Lung (tissue), 12 donors: ENCODE results near the gene ST6GALNAC3. TPM values are rescaled to one million over a fixed set of nuclear protein-coding genes. Genes with fewer than 3 reads are reported as not detected.

Experiments used
- ATAC-seq: fragments of 200-7000 bp; cut with Tn5 transposase; one replicate; pipeline ENCODE4 v1.9.1; 2020; ENCODE audit warnings: moderate number of reproducible peaks; ENCODE audit not compliant: insufficient read depth, low FRiP score
- DNase-seq, 3 donors: peaks; one replicate each; pipeline ENCODE4 v3.0.0-alpha.2; 2013 to 2017
- H3K27ac ChIP-seq, 2 donors: one replicate each; pipeline ENCODE4 v1.5.1; 2013; ENCODE audit warnings: mild to moderate bottlenecking in 2 of 2, moderate library complexity in 2 of 2, control low read depth in 1 of 2, inconsistent platforms in 1 of 2, low read depth in 1 of 2, low read length in 1 of 2
- H3K27me3 ChIP-seq, 3 donors: one replicate each; pipeline ENCODE4 v1.5.1; 2013; ENCODE audit warnings: low read length in 2 of 3; ENCODE audit not compliant: control insufficient read depth in 3 of 3, insufficient read depth in 3 of 3
- H3K36me3 ChIP-seq, 4 donors: one replicate each; pipeline ENCODE4 v1.5.1; 2013; ENCODE audit warnings: low read length in 4 of 4, mild to moderate bottlenecking in 1 of 4, moderate library complexity in 1 of 4; ENCODE audit not compliant: control insufficient read depth in 4 of 4, insufficient read depth in 4 of 4
- H3K4me1 ChIP-seq, 5 donors: one replicate each; pipeline ENCODE4 v1.5.1; 2013; ENCODE audit warnings: low read length in 5 of 5, mild to moderate bottlenecking in 2 of 5, moderate library complexity in 1 of 5; ENCODE audit not compliant: control insufficient read depth in 5 of 5, insufficient read depth in 5 of 5
- H3K4me3 ChIP-seq: one replicate; pipeline ENCODE4 v1.5.1; 2013; ENCODE audit warnings: mild to moderate bottlenecking, control low read depth, moderate library complexity
- H3K9ac ChIP-seq, 2 donors: one replicate each; pipeline ENCODE4 v1.5.1; 2013; ENCODE audit warnings: low read length in 2 of 2, control low read depth in 1 of 2; ENCODE audit not compliant: insufficient read depth in 1 of 2
- H3K9me3 ChIP-seq, 4 donors: one replicate each; pipeline ENCODE4 v1.5.1; 2013; ENCODE audit warnings: low read length in 3 of 4, mild to moderate bottlenecking in 1 of 4, moderate library complexity in 1 of 4; ENCODE audit not compliant: control insufficient read depth in 4 of 4, insufficient read depth in 3 of 4
- WGBS, 2 donors: extraction: QIAGEN DNeasy Blood & Tissue Kit; methylation state at CpG; one replicate each; pipeline ENCODE4 v1.1.7; 2013; 5-methylcytosine and 5-hydroxymethylcytosine counted together
- polyA plus RNA-seq, 2 donors: library from polyadenylated mRNA; stranded (reverse); fragments of 200-250 nt; gene quantifications; one replicate each; pipeline ENCODE4 v1.2.1, GENCODE V29; 2013
- total RNA-seq, 2 donors: library from RNA; depleted of rRNA in 1 of 2; stranded (reverse); fragments of >200 nt in 1 of 2; gene quantifications; one replicate each; pipeline ENCODE4 v1.2.1, GENCODE V29; 2014 to 2021
- TF ChIP-seq, protein P1 (sequence below): IDR thresholded peaks from 2 replicates; pipeline ENCODE4 v1.5.1; 2012; ENCODE audit warnings: mild to moderate bottlenecking; ENCODE audit errors: control extremely low read depth, extremely low read depth
- donor health status: control.
- donor health status: control.
- donor health status: Bipolar disorder and iron deficiency.
- donor health status: healthy.
- donor health status: DM: yes; HTN: yes; CAD: no.

The ST6GALNAC3 gene
- total and polyA plus RNA-seq, 4 donors: 2.7 to 17.9 (median 12.2) TPM

GRCh38 chr1:76366726-76367125 is 292.2 kb downstream of the ST6GALNAC3 start:
- ATAC-seq: no peak
- Histone ChIP-seq H3K9me3 (no peaks in the 10 kb centered on the region), H3K4me3 (no peak overlapping the region), H3K36me3 (no peaks in the 10 kb centered on the region), H3K4me1 (peaks cover 0 to 22% (median 0%) of the 10 kb centered on the region in 5 donors), H3K27me3 (no peaks in the 10 kb centered on the region), H3K9ac (no peak overlapping the region), H3K27ac (no peak overlapping the region)
- DNase-seq: peak; percentile 28 to 73 (median 70)
- TF ChIP-seq, protein P1, sequence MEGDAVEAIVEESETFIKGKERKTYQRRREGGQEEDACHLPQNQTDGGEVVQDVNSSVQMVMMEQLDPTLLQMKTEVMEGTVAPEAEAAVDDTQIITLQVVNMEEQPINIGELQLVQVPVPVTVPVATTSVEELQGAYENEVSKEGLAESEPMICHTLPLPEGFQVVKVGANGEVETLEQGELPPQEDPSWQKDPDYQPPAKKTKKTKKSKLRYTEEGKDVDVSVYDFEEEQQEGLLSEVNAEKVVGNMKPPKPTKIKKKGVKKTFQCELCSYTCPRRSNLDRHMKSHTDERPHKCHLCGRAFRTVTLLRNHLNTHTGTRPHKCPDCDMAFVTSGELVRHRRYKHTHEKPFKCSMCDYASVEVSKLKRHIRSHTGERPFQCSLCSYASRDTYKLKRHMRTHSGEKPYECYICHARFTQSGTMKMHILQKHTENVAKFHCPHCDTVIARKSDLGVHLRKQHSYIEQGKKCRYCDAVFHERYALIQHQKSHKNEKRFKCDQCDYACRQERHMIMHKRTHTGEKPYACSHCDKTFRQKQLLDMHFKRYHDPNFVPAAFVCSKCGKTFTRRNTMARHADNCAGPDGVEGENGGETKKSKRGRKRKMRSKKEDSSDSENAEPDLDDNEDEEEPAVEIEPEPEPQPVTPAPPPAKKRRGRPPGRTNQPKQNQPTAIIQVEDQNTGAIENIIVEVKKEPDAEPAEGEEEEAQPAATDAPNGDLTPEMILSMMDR: no peak
- WGBS, 2 donors: 62 to 67% methylated on average over 1 of the region's 1 CpG

GRCh38 chr1:76371941-76372340 is 297.4 kb downstream of the ST6GALNAC3 start:
- Histone ChIP-seq H3K27ac (no peak overlapping the region), H3K4me1 (peaks cover 0 to 10% (median 0%) of the 10 kb centered on the region in 5 donors), H3K4me3 (no peak overlapping the region), H3K9ac (no peak overlapping the region), H3K36me3 (no peaks in the 10 kb centered on the region), H3K9me3 (no peaks in the 10 kb centered on the region), H3K27me3 (no peaks in the 10 kb centered on the region)
- no peak for DNase-seq
- TF ChIP-seq, protein P1: no peak
- no peak for ATAC-seq
- WGBS, 2 donors: 64 to 81% methylated on average over 3 of the region's 3 CpGs

- H3K4me1 ChIP-seq: no peaks in the 10 kb centered on the region
- no peak for DNase-seq
- no peak overlapping the region for H3K27ac ChIP-seq
- WGBS, 2 donors: 95% methylated on average over 5 of the region's 5 CpGs
- no peaks in the 10 kb centered on the region for H3K27me3 ChIP-seq
- H3K9ac ChIP-seq: no peak overlapping the region
- no peaks in the 10 kb centered on the region for H3K9me3 ChIP-seq
- no peaks in the 10 kb centered on the region for H3K36me3 ChIP-seq
- H3K4me3 ChIP-seq: no peak overlapping the region
- ATAC-seq: no peak
- TF ChIP-seq, protein P1: no peak
Measured at GRCh38 chr1:76374086-76374485, 299.5 kb downstream of the ST6GALNAC3 start.

DNA sequence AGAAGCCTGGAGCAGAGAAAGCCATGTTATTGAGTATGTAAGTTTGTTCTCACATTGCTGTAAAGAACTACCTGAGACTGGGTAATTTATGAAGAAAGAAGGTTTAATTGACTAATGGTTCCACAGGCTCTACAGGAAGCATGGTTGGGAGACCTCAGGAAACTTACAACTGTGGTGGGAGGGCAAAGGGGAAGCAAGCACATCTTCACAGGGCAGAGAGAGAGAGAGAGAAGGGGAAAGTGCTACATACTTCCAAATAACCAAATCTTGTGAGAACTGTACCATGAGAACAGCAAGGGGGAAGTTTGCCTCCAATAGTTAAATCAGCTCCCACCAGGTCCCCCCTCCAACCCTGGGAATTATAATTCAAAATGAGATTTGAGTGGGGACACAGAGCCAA is 302.7 kb downstream of the ST6GALNAC3 start:
- Histone ChIP-seq H3K9ac (no peak overlapping the region), H3K36me3 (no peaks in the 10 kb centered on the region), H3K27me3 (no peaks in the 10 kb centered on the region), H3K4me1 (peaks cover 0 to 6% (median 0%) of the 10 kb centered on the region in 5 donors), H3K9me3 (no peaks in the 10 kb centered on the region), H3K27ac (no peak overlapping the region), H3K4me3 (no peak overlapping the region)
- TF ChIP-seq, protein P1: no peak
- no peak for ATAC-seq
- DNase-seq: no peak
